ENCODE results near the gene TMEM258.

TMEM258 gene

GRCh38 chr11:61752925-61753521, 39.4 kb downstream of the TMEM258 start:
- Mint-ChIP-seq H3K4me1 (ENCODE audit: low read depth) (peaks cover 21% of the 10 kb centered on the region), H3K27ac (no peak overlapping the region), H3K9me3 (ENCODE audit: low read depth) (no peaks in the 10 kb centered on the region), H3K4me3 (peak overlapping the region; percentile 75), H3K27me3 (peaks cover 14% of the 10 kb centered on the region), H3K36me3 (no peaks in the 10 kb centered on the region)

- no peaks in the 10 kb centered on the region for H3K36me3 Mint-ChIP-seq
- peaks cover 14% of the 10 kb centered on the region for H3K27me3 Mint-ChIP-seq
- peak within 1 kb of the TSS; percentile 75 for H3K4me3 Mint-ChIP-seq
- H3K9me3 Mint-ChIP-seq (ENCODE audit: low read depth), result no peaks in the 10 kb centered on the region
- peaks cover 21% of the 10 kb centered on the region for H3K4me1 Mint-ChIP-seq (ENCODE audit: low read depth)
- no peak within 1 kb of the TSS for H3K27ac Mint-ChIP-seq
These were observed 40.1 kb downstream of the TMEM258 start, which contains the start of gene MYRF for GRCh38 chr11:61752117-61752924. Gene MYRF, plus strand, starts transcription at chr11:61752636. Its CDS starts 109 bp downstream, at chr11:61752745.

GRCh38 chr11:61751384-61751783, 41.0 kb downstream of the TMEM258 start:
- no peaks in the 10 kb centered on the region for H3K9me3 Mint-ChIP-seq (ENCODE audit: low read depth)
- no peak overlapping the region for H3K27ac Mint-ChIP-seq
- peak overlapping the region; percentile 73 for H3K4me3 Mint-ChIP-seq
- H3K4me1 Mint-ChIP-seq (ENCODE audit: low read depth), result peaks cover 17% of the 10 kb centered on the region
- peaks cover 14% of the 10 kb centered on the region for H3K27me3 Mint-ChIP-seq
- no peaks in the 10 kb centered on the region for H3K36me3 Mint-ChIP-seq

- no peaks in the 10 kb centered on the region for H3K36me3 Mint-ChIP-seq
- no peaks in the 10 kb centered on the region for H3K9me3 Mint-ChIP-seq (ENCODE audit: low read depth)
- peaks cover 14% of the 10 kb centered on the region for H3K4me1 Mint-ChIP-seq (ENCODE audit: low read depth)
- peaks cover 14% of the 10 kb centered on the region for H3K27me3 Mint-ChIP-seq
- peak overlapping the region; percentile 73 for H3K4me3 Mint-ChIP-seq
- H3K27ac Mint-ChIP-seq, result no peak overlapping the region
These were observed 41.6 kb downstream of the TMEM258 start for GRCh38 chr11:61750631-61751273.

GRCh38 chr11:61749591-61750217, 42.7 kb downstream of the TMEM258 start:
- Mint-ChIP-seq H3K4me1 (ENCODE audit: low read depth) (peaks cover 14% of the 10 kb centered on the region), H3K4me3 (no peak overlapping the region), H3K27ac (no peak overlapping the region), H3K27me3 (peaks cover 14% of the 10 kb centered on the region), H3K9me3 (ENCODE audit: low read depth) (no peaks in the 10 kb centered on the region), H3K36me3 (no peaks in the 10 kb centered on the region)

GRCh38 chr11:61747967-61748285, 44.5 kb downstream of the TMEM258 start:
- H3K27me3 Mint-ChIP-seq, result peaks cover 14% of the 10 kb centered on the region
- no peak overlapping the region for H3K27ac Mint-ChIP-seq
- H3K4me1 Mint-ChIP-seq (ENCODE audit: low read depth), result peaks cover 10% of the 10 kb centered on the region

GRCh38 chr11:61747192-61747966, 45.0 kb downstream of the TMEM258 start:
- Mint-ChIP-seq H3K4me1 (ENCODE audit: low read depth) (peaks cover 9% of the 10 kb centered on the region), H3K36me3 (no peaks in the 10 kb centered on the region), H3K4me3 (no peak overlapping the region), H3K9me3 (ENCODE audit: low read depth) (no peaks in the 10 kb centered on the region), H3K27me3 (peaks cover 14% of the 10 kb centered on the region), H3K27ac (no peak overlapping the region)

More at GRCh38 chr11:61747967-61748285, 44.5 kb downstream of the TMEM258 start:
- no peak overlapping the region for H3K4me3 Mint-ChIP-seq
- H3K36me3 Mint-ChIP-seq, result no peaks in the 10 kb centered on the region
- no peaks in the 10 kb centered on the region for H3K9me3 Mint-ChIP-seq (ENCODE audit: low read depth)

GRCh38 chr11:61746442-61747191, 45.8 kb downstream of the TMEM258 start:
- peaks cover 6% of the 10 kb centered on the region for H3K4me1 Mint-ChIP-seq (ENCODE audit: low read depth)
- H3K4me3 Mint-ChIP-seq, result no peak overlapping the region
- no peaks in the 10 kb centered on the region for H3K36me3 Mint-ChIP-seq
- H3K27me3 Mint-ChIP-seq, result peaks cover 12% of the 10 kb centered on the region
- no peak overlapping the region for H3K27ac Mint-ChIP-seq
- H3K9me3 Mint-ChIP-seq (ENCODE audit: low read depth), result no peaks in the 10 kb centered on the region

GRCh38 chr11:61745781-61746441, 46.5 kb downstream of the TMEM258 start:
- peaks cover 7% of the 10 kb centered on the region for H3K27me3 Mint-ChIP-seq
- no peaks in the 10 kb centered on the region for H3K9me3 Mint-ChIP-seq (ENCODE audit: low read depth)
- H3K36me3 Mint-ChIP-seq, result no peaks in the 10 kb centered on the region
- H3K27ac Mint-ChIP-seq, result no peak overlapping the region
- H3K4me3 Mint-ChIP-seq, result no peak overlapping the region
- peaks cover 1% of the 10 kb centered on the region for H3K4me1 Mint-ChIP-seq (ENCODE audit: low read depth)

- Mint-ChIP-seq H3K9me3 (ENCODE audit: low read depth) (no peaks in the 10 kb centered on the region), H3K4me3 (no peak overlapping the region), H3K36me3 (no peaks in the 10 kb centered on the region), H3K27ac (no peak overlapping the region), H3K27me3 (peaks cover 5% of the 10 kb centered on the region), H3K4me1 (ENCODE audit: low read depth) (no peaks in the 10 kb centered on the region)
These were observed 47.7 kb downstream of the TMEM258 start for GRCh38 chr11:61744609-61745156.

- H3K4me3 Mint-ChIP-seq, result no peak overlapping the region
- H3K9me3 Mint-ChIP-seq (ENCODE audit: low read depth), result no peaks in the 10 kb centered on the region
- H3K27me3 Mint-ChIP-seq, result peaks cover 1% of the 10 kb centered on the region
- H3K27ac Mint-ChIP-seq, result no peak overlapping the region
- no peaks in the 10 kb centered on the region for H3K36me3 Mint-ChIP-seq
- H3K4me1 Mint-ChIP-seq (ENCODE audit: low read depth), result no peaks in the 10 kb centered on the region
These were observed 48.2 kb downstream of the TMEM258 start for GRCh38 chr11:61744181-61744580.

- H3K4me1 Mint-ChIP-seq (ENCODE audit: low read depth), result no peaks in the 10 kb centered on the region
- no peaks in the 10 kb centered on the region for H3K27me3 Mint-ChIP-seq
- H3K27ac Mint-ChIP-seq, result no peak overlapping the region
- H3K36me3 Mint-ChIP-seq, result no peaks in the 10 kb centered on the region
- H3K4me3 Mint-ChIP-seq, result no peak overlapping the region
- H3K9me3 Mint-ChIP-seq (ENCODE audit: low read depth), result no peaks in the 10 kb centered on the region
These were observed 48.8 kb downstream of the TMEM258 start for GRCh38 chr11:61743486-61744095.

- Mint-ChIP-seq H3K4me3 (no peak overlapping the region), H3K27me3 (no peaks in the 10 kb centered on the region), H3K36me3 (no peaks in the 10 kb centered on the region), H3K27ac (no peak overlapping the region), H3K9me3 (ENCODE audit: low read depth) (no peaks in the 10 kb centered on the region), H3K4me1 (ENCODE audit: low read depth) (no peaks in the 10 kb centered on the region)
These were observed 50.0 kb downstream of the TMEM258 start for GRCh38 chr11:61742391-61742790.

Data from activated naive CD8-positive, alpha-beta T cell (primary cell).